B cell (primary cell): ENCODE measurements around the gene SRGAP2. TPM values are rescaled to one million over a fixed set of nuclear protein-coding genes. Genes with fewer than 3 reads are reported as not detected.
"Not testable (repeated sequence)": the region's sequence is repeated elsewhere in the genome, so short reads cannot be mapped to it uniquely, and the experiment has no call there.

Experiments
- ATAC-seq: fragments of 200-7000 bp; cut with Tn5 transposase; one replicate; pipeline ENCODE4 v1.10.0; 2021; ENCODE audit warnings: low read depth, mild to moderate bottlenecking, moderate number of reproducible peaks, moderate library complexity
- CTCF ChIA-PET: fragments of 350-600 bp; sonication (Branson Sonifier 250); formaldehyde crosslinking; loops from one replicate; lab custom pipeline; 2021; ENCODE audit warnings: antibody characterized with exemption, inconsistent platforms; lab: Charles Lee
- POLR2A ChIA-PET: fragments of 350-600 bp; sonication (Branson Sonifier 250); formaldehyde crosslinking; loops from one replicate; lab custom pipeline; 2021; ENCODE audit warnings: antibody characterized with exemption; lab: Charles Lee
- DNase-seq: peaks from one replicate; pipeline ENCODE4 v3.0.0; 2013
- H2AFZ ChIP-seq: 2 replicates; pipeline ENCODE4 v1.6.1; 2012; ENCODE audit warnings: mild to moderate bottlenecking, low read depth, low read length; ENCODE audit not compliant: insufficient read depth, poor library complexity, severe bottlenecking
- H3K27ac ChIP-seq, 2 donors: 1 replicate in 1 of 2; 2 replicates in 1 of 2; pipeline ENCODE4 v1.5.1; 2012 to 2013; ENCODE audit warnings: low read length in 2 of 2, mild to moderate bottlenecking in 2 of 2, moderate library complexity in 1 of 2
- H3K27me3 ChIP-seq, 4 experiments: fragments of 200-600 bp in 1 of 4; sonication (generic) in 1 of 4; replicated peaks in 1 of 4; 1 replicate in 2 of 4; 2 replicates in 2 of 4; pipeline versions ENCODE4 v1.6.1 to v1.7.0; 2013 to 2016; ENCODE audit warnings: low read length in 3 of 4, mild to moderate bottlenecking in 2 of 4, mixed read lengths in 1 of 4, moderate library complexity in 1 of 4; ENCODE audit not compliant: insufficient read depth in 4 of 4, control insufficient read depth in 3 of 4; ENCODE audit errors: control extremely low read depth in 1 of 4
- H3K36me3 ChIP-seq, 2 experiments: replicated peaks in 1 of 2; 1 replicate in 1 of 2; 2 replicates in 1 of 2; pipeline versions ENCODE4 v1.6.1 to v1.7.1; 2013; ENCODE audit warnings: low read length in 1 of 2; ENCODE audit not compliant: insufficient read depth in 2 of 2, control insufficient read depth in 1 of 2; ENCODE audit errors: control extremely low read depth in 1 of 2, extremely low read depth in 1 of 2
- H3K4me1 ChIP-seq, 2 donors: fragments of 200-600 bp in 1 of 2; sonication (generic) in 1 of 2; 1 replicate in 1 of 2; 2 replicates in 1 of 2; pipeline versions ENCODE4 v1.5.1 to v1.6.1; 2013 to 2017; ENCODE audit warnings: low read length in 2 of 2; ENCODE audit not compliant: control insufficient read depth in 2 of 2, insufficient read depth in 2 of 2
- H3K4me2 ChIP-seq: replicated peaks from 2 replicates; pipeline ENCODE3; 2012; ENCODE audit warnings: mild to moderate bottlenecking, low read depth, low read length; ENCODE audit not compliant: poor library complexity, severe bottlenecking
- H3K4me3 ChIP-seq, 5 experiments: fragments of 200-600 bp in 1 of 5; sonication (generic) in 1 of 5; 1 replicate in 3 of 5; 2 replicates in 2 of 5; pipeline versions ENCODE4 v1.5.1 to v1.7.0; 2011 to 2016; ENCODE audit warnings: low read length in 4 of 5, mild to moderate bottlenecking in 4 of 5, low read depth in 2 of 5, control low read depth in 1 of 5, moderate library complexity in 1 of 5; ENCODE audit not compliant: insufficient read depth in 1 of 5; ENCODE audit errors: control extremely low read depth in 1 of 5, extremely low read depth in 1 of 5
- H3K79me2 ChIP-seq: fragments of 200-600 bp; sonication (generic); one replicate; pipeline ENCODE4 v1.6.0; 2016; ENCODE audit warnings: low read length; ENCODE audit not compliant: control insufficient read depth, insufficient read depth
- H3K9ac ChIP-seq: fragments of 200-600 bp; sonication (generic); 2 replicates; pipeline ENCODE4 v1.6.1; 2017; ENCODE audit warnings: mild to moderate bottlenecking, low read length, moderate library complexity
- H3K9me3 ChIP-seq, 3 donors: one replicate each; pipeline versions ENCODE4 v1.6.1 to v1.7.1; 2013; ENCODE audit warnings: low read length in 2 of 3; ENCODE audit not compliant: control insufficient read depth in 2 of 3, insufficient read depth in 1 of 3; ENCODE audit errors: control extremely low read depth in 1 of 3
- H4K20me1 ChIP-seq: 2 replicates; pipeline ENCODE4 v1.6.0; 2012; ENCODE audit warnings: mild to moderate bottlenecking, low read length; ENCODE audit not compliant: insufficient read depth, control insufficient read depth, poor library complexity, severe bottlenecking
- H3K27ac Mint-ChIP-seq: one replicate; pipeline ENCODE4 v1.8.0; 2021; ENCODE audit warnings: mixed read lengths
- H3K27me3 Mint-ChIP-seq: one replicate; pipeline ENCODE4 v1.8.0; 2021; ENCODE audit warnings: mixed read lengths
- H3K4me1 Mint-ChIP-seq: one replicate; pipeline ENCODE4 v1.8.0; 2021; ENCODE audit warnings: mixed read lengths
- H3K4me3 Mint-ChIP-seq: one replicate; pipeline ENCODE4 v1.8.0; 2021; ENCODE audit warnings: mixed read lengths
- H3K9me3 Mint-ChIP-seq: one replicate; pipeline ENCODE4 v1.8.0; 2022; ENCODE audit warnings: mixed read lengths; ENCODE audit not compliant: insufficient read depth
- WGBS: methylation state at CpG from one replicate; pipeline ENCODE4 v1.1.5; 2013; ENCODE audit warnings: missing lambda C conversion rate; ENCODE audit not compliant: insufficient coverage; 5-methylcytosine and 5-hydroxymethylcytosine counted together
- intact Hi-C: fragments of 100-400 bp; cut with micrococcal nuclease; formaldehyde crosslinking; loops from one replicate; pipeline ENCODE4 v1.10.0; 2022
- polyA plus RNA-seq: library from polyadenylated mRNA; depleted of rRNA; stranded (reverse); fragments of >200 nt; gene quantifications from 2 replicates; pipeline ENCODE4 v1.2.3, GENCODE V29; 2012
- total RNA-seq, 2 donors: library from RNA; stranded (reverse); fragments of 120-200 nt in 1 of 2; gene quantifications; 1 replicate in 1 of 2; 2 replicates in 1 of 2; pipeline versions ENCODE4 v1.2.3 to v1.2.4, GENCODE V29; 2013 to 2022

The SRGAP2 gene
- total and polyA plus RNA-seq, 2 donors (not counting 1 experiment from before 2014, with no cell fraction given), result 28.9 to 88.5 TPM

GRCh38 chr1:206196748-206197424 lies 6.5 kb upstream of the SRGAP2 start:
- no CpG with 5 or more reads among the region's 3 CpGs for WGBS
- not testable (repeated sequence) for H3K9me3 Mint-ChIP-seq

GRCh38 chr1:206202789-206203363 lies 465 bp upstream of the SRGAP2 start, which contains the start of gene FAM72A:
Gene FAM72A (minus strand): TSS chr1:206202839. CDS start chr1:206202025, 814 bp downstream.
- WGBS, result 0% methylated on average over 9 of the region's 36 CpGs

More at GRCh38 chr1:206196748-206197424, 6.5 kb upstream of the SRGAP2 start:
- intact Hi-C loops, H3K27ac Mint-ChIP-seq, CTCF ChIA-PET, H3K9me3 ChIP-seq, H3K4me1 Mint-ChIP-seq, POLR2A ChIA-PET, H2AFZ ChIP-seq, H3K79me2 ChIP-seq, H3K4me3 Mint-ChIP-seq, H3K36me3 ChIP-seq, ATAC-seq, H3K4me1 ChIP-seq, H3K27me3 Mint-ChIP-seq, H4K20me1 ChIP-seq, H3K4me2 ChIP-seq, H3K27me3 ChIP-seq, H3K27ac ChIP-seq, H3K4me3 ChIP-seq, DNase-seq, H3K9ac ChIP-seq: not testable (repeated sequence)

GRCh38 chr1:206204159-206204511 lies 794 bp downstream of the SRGAP2 start:
- H3K27me3 Mint-ChIP-seq, POLR2A ChIA-PET, H3K9me3 Mint-ChIP-seq, H3K4me1 ChIP-seq, H3K9ac ChIP-seq, ATAC-seq, H3K4me1 Mint-ChIP-seq, H3K4me2 ChIP-seq, DNase-seq, CTCF ChIA-PET, H3K27ac Mint-ChIP-seq, intact Hi-C loops, H3K9me3 ChIP-seq, H3K79me2 ChIP-seq, H2AFZ ChIP-seq, H3K27me3 ChIP-seq, H3K27ac ChIP-seq, H4K20me1 ChIP-seq, H3K36me3 ChIP-seq: not testable (repeated sequence)
- WGBS, result no CpG with 5 or more reads among the region's 25 CpGs
- peak overlapping the region; percentile 70 for H3K4me3 Mint-ChIP-seq
- H3K4me3 ChIP-seq, result peak overlapping the region in 3 of 5 experiments; percentile 27 to 48 (median 28)

More at GRCh38 chr1:206202789-206203363, 465 bp upstream of the SRGAP2 start, which contains the start of gene FAM72A:
- peak within 1 kb of the TSS in 4 of 5 experiments; percentile 48 to 59 (median 52) for H3K4me3 ChIP-seq
- H3K27ac Mint-ChIP-seq, result peak within 1 kb of the TSS; percentile 80
- H3K4me1 Mint-ChIP-seq, intact Hi-C loops, H4K20me1 ChIP-seq, POLR2A ChIA-PET, H3K79me2 ChIP-seq, H2AFZ ChIP-seq, H3K4me2 ChIP-seq, H3K9me3 ChIP-seq, H3K27me3 ChIP-seq, H3K4me1 ChIP-seq, H3K9me3 Mint-ChIP-seq, H3K36me3 ChIP-seq, CTCF ChIA-PET, H3K27me3 Mint-ChIP-seq: not testable (repeated sequence)
- peak within 1 kb of the TSS in 1 of 2 donors; percentile 55 for H3K27ac ChIP-seq
- peak within 1 kb of the TSS; percentile 86 for H3K4me3 Mint-ChIP-seq
- DNase-seq (peak; percentile 98), ATAC-seq (peak; percentile 76)
- H3K9ac ChIP-seq, result peak within 1 kb of the TSS; percentile 56

GRCh38 chr1:206204871-206205270 lies 1.5 kb downstream of the SRGAP2 start:
- peak overlapping the region; percentile 37 for H3K27ac Mint-ChIP-seq
- H3K27me3 Mint-ChIP-seq, H3K27ac ChIP-seq, H3K4me1 Mint-ChIP-seq, ATAC-seq, H3K4me1 ChIP-seq, H3K36me3 ChIP-seq, H3K9me3 Mint-ChIP-seq, H2AFZ ChIP-seq, intact Hi-C loops, POLR2A ChIA-PET, CTCF ChIA-PET, H3K9me3 ChIP-seq, H4K20me1 ChIP-seq, H3K27me3 ChIP-seq, H3K79me2 ChIP-seq: not testable (repeated sequence)
- peak overlapping the region; percentile 35 for H3K4me2 ChIP-seq
- peak overlapping the region; percentile 43 for H3K9ac ChIP-seq
- peak overlapping the region in 4 of 5 experiments; percentile 22 to 54 (median 48) for H3K4me3 ChIP-seq
- DNase-seq, result peak; percentile 31
- WGBS, result 0% methylated on average over 10 of the region's 25 CpGs
- peak overlapping the region; percentile 84 for H3K4me3 Mint-ChIP-seq
